LNCaP clone FGC (cell line): Measurements from ENCODE around the gene GRSF1.

Source experiments
- DNase-seq: peaks from one replicate; pipeline ENCODE4 v3.0.0-alpha.2; 2011; ENCODE audit warnings: low read depth
- H3K4me3 ChIP-seq: 2 replicates; pipeline ENCODE4 v1.5.1; 2011; ENCODE audit warnings: mild to moderate bottlenecking, low read depth, low read length, control low read depth
- CTCF ChIP-seq: IDR thresholded peaks from 2 replicates; pipeline ENCODE4 v1.5.1; 2012; ENCODE audit warnings: mild to moderate bottlenecking; ENCODE audit not compliant: control insufficient read depth, insufficient read depth; ENCODE audit errors: extremely low read depth

GRSF1 gene

DNA sequence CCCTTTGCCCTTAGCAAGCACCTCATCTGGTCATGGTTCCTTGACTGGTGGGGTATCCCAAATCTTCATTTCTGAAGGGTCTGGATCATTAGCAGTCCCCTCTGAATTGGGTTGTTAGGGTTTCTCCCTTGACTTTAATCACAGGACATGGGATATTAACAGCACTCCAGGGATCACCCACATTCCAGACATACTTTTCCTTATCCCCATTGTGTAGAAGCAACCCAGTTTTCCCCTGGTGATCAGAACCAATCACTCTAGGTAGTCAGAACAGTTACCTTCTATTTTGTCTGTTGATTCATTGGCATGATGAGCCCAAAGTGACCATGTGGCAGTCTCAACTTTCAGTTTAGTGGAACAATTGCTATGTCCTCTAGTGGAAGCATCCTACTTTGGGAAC, 29.1 kb upstream of the GRSF1 start:
- H3K4me3 ChIP-seq: no peak overlapping the region
- no peak for DNase-seq
- TF ChIP-seq CTCF: no peak

GRCh38 chr4:70863099-70863790, 23.6 kb upstream of the GRSF1 start:
- no peak for TF ChIP-seq CTCF
- no peak overlapping the region for H3K4me3 ChIP-seq
- no peak for DNase-seq

GRCh38 chr4:70859066-70859465, 19.4 kb upstream of the GRSF1 start:
- no peak for TF ChIP-seq CTCF
- no peak overlapping the region for H3K4me3 ChIP-seq
- DNase-seq: no peak

DNA sequence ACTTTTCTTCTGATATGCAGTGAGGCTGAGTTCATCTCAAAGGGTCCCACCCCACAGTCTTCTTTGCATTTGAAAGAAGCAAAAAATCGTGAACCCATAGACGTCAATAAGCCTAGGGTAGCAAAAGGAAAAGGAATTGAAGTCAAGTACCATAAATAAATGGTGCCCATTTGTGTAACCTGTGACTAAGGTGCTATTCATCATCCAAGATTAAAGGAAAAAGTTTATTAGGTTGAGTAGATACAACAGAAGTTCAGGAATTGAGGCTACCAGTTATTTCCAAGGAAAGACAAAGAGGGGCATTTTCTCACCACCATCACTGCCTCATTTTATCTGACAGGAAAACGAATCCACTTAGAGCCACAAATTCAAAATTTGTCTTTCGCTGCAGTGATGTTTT, 18.8 kb upstream of the GRSF1 start:
- no peak for DNase-seq
- TF ChIP-seq CTCF: no peak
- no peak overlapping the region for H3K4me3 ChIP-seq

DNA sequence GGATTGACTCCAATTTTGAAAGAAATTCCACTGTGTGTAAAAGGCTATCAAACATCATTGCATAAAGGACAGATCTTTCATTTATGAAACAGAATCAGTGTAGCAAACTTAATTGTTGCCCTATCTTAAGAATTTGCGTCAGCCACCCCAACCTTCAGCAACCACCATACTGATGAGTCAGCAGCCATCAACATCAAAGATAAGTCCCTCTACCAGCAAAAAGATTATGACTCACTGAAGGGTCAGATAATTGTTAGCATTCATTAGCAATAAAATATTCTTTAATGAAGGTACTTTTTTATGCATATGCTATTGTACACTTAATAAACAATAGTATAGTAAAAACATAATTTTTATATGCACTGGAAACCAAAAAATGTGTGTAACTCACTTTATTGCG, 15.8 kb upstream of the GRSF1 start:
- no peak for DNase-seq
- no peak overlapping the region for H3K4me3 ChIP-seq
- TF ChIP-seq CTCF: no peak

GRCh38 chr4:70849291-70849690, 9.6 kb upstream of the GRSF1 start:
- no peak for DNase-seq
- no peak overlapping the region for H3K4me3 ChIP-seq
- no peak for TF ChIP-seq CTCF

- DNase-seq: no peak
- TF ChIP-seq CTCF: no peak
- no peak overlapping the region for H3K4me3 ChIP-seq
These were observed 4.5 kb upstream of the GRSF1 start for GRCh38 chr4:70844180-70844579.
